Measurements from ENCODE around the gene RPL13A. TPM values are rescaled to one million over a fixed set of nuclear protein-coding genes. Genes with fewer than 3 reads are reported as not detected.

The RPL13A gene
- total RNA-seq, 4 donors from 2014 or later = 2,613 to 5,154 (median 4,451) TPM

DNA sequence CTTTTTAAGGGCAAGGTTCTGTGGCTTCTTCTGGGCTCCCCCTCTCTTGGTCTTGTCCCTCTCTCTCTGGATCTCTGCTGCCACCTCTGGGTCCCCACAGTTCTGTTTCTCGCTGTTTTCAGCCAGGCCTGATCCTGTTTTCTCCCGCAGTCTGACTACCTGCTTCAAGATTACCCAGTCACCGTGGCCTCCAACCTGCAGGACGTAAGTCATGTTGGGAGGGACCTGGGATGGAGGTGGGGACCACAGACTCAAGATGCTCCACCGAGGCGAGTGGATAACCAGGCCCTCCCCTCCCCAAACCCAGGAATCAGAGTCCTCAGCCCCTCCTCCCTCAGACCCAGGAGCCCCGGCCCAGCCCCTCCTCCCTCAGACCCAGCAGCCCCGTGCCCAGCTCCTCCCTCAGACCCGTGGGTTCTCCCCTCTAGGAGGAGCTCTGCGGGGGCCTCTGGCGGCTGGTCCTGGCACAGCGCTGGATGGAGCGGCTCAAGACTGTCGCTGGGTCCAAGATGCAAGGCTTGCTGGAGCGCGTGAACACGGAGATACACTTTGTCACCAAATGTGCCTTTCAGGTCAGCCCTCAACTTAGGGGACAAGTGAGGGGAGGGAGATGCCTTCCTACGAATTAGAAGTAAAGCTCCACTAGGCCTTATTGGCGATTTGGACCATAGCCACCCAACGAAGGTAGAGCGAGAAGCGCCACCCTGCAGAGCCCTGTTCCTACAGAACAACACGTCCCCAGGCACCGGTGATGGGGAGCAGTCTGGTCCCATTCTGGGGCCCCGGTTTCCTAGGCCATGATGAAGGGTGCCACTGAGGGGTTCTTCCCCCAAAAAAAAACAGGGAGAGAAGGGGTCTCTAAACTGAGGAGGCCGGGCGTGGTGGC, 11.2 kb upstream of the RPL13A start:
- Histone ChIP-seq H3K4me3 (peak overlapping the region; percentile 63), H3K4me1 (peaks cover 26% of the 10 kb centered on the region), H3K9me3 (no peaks in the 10 kb centered on the region), H3K27me3 (no peaks in the 10 kb centered on the region), H3K27ac (peak overlapping the region; percentile 25), H3K36me3 (peaks cover 5% of the 10 kb centered on the region)
- TF ChIP-seq POLR2A (IDR thresholded peaks at IDR 0.05) (no peak), EP300 (IDR thresholded peaks at IDR 0.05) (no peak), POLR2AphosphoS5 (IDR thresholded peaks at IDR 0.05) (no peak)
- TF ChIP-seq, protein P1, sequence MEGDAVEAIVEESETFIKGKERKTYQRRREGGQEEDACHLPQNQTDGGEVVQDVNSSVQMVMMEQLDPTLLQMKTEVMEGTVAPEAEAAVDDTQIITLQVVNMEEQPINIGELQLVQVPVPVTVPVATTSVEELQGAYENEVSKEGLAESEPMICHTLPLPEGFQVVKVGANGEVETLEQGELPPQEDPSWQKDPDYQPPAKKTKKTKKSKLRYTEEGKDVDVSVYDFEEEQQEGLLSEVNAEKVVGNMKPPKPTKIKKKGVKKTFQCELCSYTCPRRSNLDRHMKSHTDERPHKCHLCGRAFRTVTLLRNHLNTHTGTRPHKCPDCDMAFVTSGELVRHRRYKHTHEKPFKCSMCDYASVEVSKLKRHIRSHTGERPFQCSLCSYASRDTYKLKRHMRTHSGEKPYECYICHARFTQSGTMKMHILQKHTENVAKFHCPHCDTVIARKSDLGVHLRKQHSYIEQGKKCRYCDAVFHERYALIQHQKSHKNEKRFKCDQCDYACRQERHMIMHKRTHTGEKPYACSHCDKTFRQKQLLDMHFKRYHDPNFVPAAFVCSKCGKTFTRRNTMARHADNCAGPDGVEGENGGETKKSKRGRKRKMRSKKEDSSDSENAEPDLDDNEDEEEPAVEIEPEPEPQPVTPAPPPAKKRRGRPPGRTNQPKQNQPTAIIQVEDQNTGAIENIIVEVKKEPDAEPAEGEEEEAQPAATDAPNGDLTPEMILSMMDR (IDR thresholded peaks at IDR 0.05) = peak; percentile 13 to 46
- DNase-seq (ENCODE audit: low spot score in 2 of 2) = peak in 1 of 2 donors; percentile 81
- WGBS = 72% methylated on average over 17 of the region's 27 CpGs

DNA sequence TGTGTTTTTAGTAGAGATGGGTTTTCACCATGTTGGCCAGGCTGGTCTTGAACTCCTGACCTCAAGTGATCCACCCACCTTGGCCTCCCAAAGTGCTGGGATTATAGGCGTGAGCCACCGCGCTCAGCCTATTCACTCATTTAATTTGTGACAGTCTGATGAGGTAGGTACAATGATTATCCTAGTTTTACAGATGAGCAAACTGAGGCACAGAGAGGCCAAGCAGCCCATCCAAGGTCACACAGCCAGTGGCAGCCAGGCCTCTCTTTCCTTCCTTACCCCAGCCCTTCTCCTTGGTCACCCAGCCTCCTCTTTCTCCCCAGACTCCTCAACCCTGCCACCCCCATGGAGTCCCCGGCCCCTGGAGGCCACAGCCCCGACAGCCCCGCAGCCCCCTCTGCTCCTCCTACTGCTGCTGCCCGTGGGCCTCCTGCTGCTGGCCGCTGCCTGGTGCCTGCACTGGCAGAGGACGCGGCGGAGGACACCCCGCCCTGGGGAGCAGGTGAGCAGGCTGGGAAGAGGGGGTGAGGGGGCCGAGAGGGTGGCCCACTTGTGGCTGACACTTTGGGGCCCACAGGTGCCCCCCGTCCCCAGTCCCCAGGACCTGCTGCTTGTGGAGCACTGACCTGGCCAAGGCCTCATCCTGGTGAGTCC, 7.3 kb upstream of the RPL13A start:
- no peak overlapping the region for H3K4me3 ChIP-seq
- WGBS = 89% methylated on average over 10 of the region's 14 CpGs
- H3K4me1 ChIP-seq = peaks cover 9% of the 10 kb centered on the region
- DNase-seq (ENCODE audit: low spot score in 2 of 2) = no peak
- no peaks in the 10 kb centered on the region for H3K9me3 ChIP-seq
- TF ChIP-seq, protein P1 (IDR thresholded peaks at IDR 0.05) = no peak
- TF ChIP-seq EP300 (IDR thresholded peaks at IDR 0.05) = no peak
- no peak for TF ChIP-seq POLR2AphosphoS5 (IDR thresholded peaks at IDR 0.05)
- no peak for TF ChIP-seq POLR2A (IDR thresholded peaks at IDR 0.05)
- H3K27ac ChIP-seq = no peak overlapping the region
- H3K36me3 ChIP-seq = peaks cover 9% of the 10 kb centered on the region
- H3K27me3 ChIP-seq = no peaks in the 10 kb centered on the region

DNA sequence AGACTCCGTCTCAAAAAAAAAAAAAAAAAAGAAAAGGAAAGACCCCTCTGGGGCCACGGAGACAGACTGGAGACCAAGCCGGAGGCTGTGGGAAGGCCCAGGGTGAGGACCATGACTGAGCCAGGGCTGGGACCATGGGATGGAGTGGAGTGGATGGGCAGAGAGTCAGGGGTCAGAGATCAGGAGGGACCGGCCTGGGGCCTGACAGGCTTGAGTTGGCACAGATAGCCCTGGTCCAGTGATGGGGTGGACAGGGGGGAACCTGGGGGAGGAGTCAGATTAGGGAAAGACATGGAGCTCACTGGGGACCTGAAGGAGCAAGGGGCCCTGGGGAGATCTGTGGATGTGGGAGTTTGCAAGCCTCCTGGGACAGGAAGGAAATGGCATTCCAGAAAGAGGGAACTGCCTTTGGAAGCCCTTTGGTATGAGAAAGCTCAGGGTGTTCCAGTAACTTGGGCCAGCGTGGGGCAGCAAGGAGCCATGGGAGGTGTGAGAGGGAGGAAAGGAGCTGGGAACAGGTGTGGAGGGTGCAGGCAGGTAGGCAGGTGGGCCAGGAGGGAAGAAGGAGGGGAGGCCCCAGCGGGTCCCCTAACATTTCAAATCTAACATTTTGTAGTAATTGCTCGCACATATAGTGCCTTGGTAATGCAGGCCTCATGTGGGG, 6.3 kb upstream of the RPL13A start:
- H3K36me3 ChIP-seq = peaks cover 9% of the 10 kb centered on the region
- no peaks in the 10 kb centered on the region for H3K9me3 ChIP-seq
- no peak overlapping the region for H3K4me3 ChIP-seq
- no peak for TF ChIP-seq POLR2AphosphoS5 (IDR thresholded peaks at IDR 0.05)
- no peak for TF ChIP-seq EP300 (IDR thresholded peaks at IDR 0.05)
- TF ChIP-seq, protein P1 (IDR thresholded peaks at IDR 0.05) = no peak
- no peak for TF ChIP-seq POLR2A (IDR thresholded peaks at IDR 0.05)
- no peak overlapping the region for H3K27ac ChIP-seq
- DNase-seq (ENCODE audit: low spot score in 2 of 2) = no peak
- H3K4me1 ChIP-seq = peaks cover 2% of the 10 kb centered on the region
- H3K27me3 ChIP-seq = no peaks in the 10 kb centered on the region
- WGBS = 88% methylated on average over 7 of the region's 7 CpGs

DNA sequence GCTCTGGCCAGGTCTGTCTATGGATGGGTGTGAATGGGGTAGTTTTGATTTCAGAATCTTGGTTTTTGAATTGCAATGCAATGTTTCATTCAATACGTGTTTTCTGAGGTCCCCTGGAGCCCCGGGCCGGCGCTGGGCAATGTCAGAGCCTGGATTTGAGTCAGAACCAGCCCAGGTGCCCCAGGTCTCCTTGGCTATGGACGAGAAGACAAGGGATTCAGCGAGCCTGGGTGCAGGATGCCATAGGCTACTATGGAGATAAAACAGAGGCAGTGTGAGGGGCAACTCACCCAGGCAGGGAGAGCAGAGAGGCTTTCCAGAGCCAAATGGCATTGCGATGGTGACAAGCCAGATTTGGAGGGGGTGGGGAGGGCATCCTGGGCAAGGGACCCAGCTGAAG, 1.2 kb upstream of the RPL13A start:
- peaks cover 30% of the 10 kb centered on the region for H3K4me1 ChIP-seq
- peak in 1 of 2 donors; percentile 67 for DNase-seq (ENCODE audit: low spot score in 2 of 2)
- no peak overlapping the region for H3K27ac ChIP-seq
- H3K36me3 ChIP-seq = peaks cover 26% of the 10 kb centered on the region
- no peak overlapping the region for H3K4me3 ChIP-seq
- no peak for TF ChIP-seq POLR2AphosphoS5 (IDR thresholded peaks at IDR 0.05)
- no peak for TF ChIP-seq EP300 (IDR thresholded peaks at IDR 0.05)
- TF ChIP-seq, protein P1 (IDR thresholded peaks at IDR 0.05) = no peak
- TF ChIP-seq POLR2A (IDR thresholded peaks at IDR 0.05) = no peak
- 92% methylated on average over 7 of the region's 7 CpGs for WGBS
- H3K27me3 ChIP-seq = no peaks in the 10 kb centered on the region
- no peaks in the 10 kb centered on the region for H3K9me3 ChIP-seq

Data from suprapubic skin (tissue), 4 donors.